HEK293 (cell line): Measurements from ENCODE around the gene SFXN4.

Experiments used
- CTCF ChIA-PET: fragments of 350-600 bp; formaldehyde crosslinking; extraction: SDS; loops from one replicate; lab custom pipeline; 2021; ENCODE audit warnings: antibody characterized with exemption; lab: Yijun Ruan, JAX
- POLR2A ChIA-PET: fragments of 300-600 bp; formaldehyde crosslinking; extraction: SDS; loops from one replicate; lab custom pipeline; 2020; ENCODE audit warnings: antibody characterized with exemption, inconsistent platforms; lab: Yijun Ruan, JAX
- H3K27ac ChIP-seq: fragments of 200-500 bp; sonication (Bioruptor generic); 2 replicates; pipeline ENCODE4 v1.5.1; 2014; ENCODE audit warnings: low read depth, low read length, control low read depth, inconsistent platforms; ENCODE audit errors: extremely low read depth
- H3K36me3 ChIP-seq, 2 experiments: fragments of 200-500 bp in 1 of 2; sonication (Bioruptor generic) in 1 of 2; 1 replicate in 1 of 2; 2 replicates in 1 of 2; pipeline ENCODE4 v1.5.1; 2014 to 2017; ENCODE audit warnings: inconsistent platforms in 2 of 2, low read length in 2 of 2; ENCODE audit not compliant: control insufficient read depth in 2 of 2, insufficient read depth in 1 of 2
- H3K4me1 ChIP-seq: fragments of 200-500 bp; sonication (Bioruptor generic); 2 replicates; pipeline ENCODE4 v1.5.1; 2014; ENCODE audit warnings: mild to moderate bottlenecking, low read length, inconsistent platforms; ENCODE audit not compliant: control insufficient read depth, insufficient read depth
- H3K4me3 ChIP-seq: 2 replicates; pipeline ENCODE4 v1.5.1; 2011; ENCODE audit warnings: low read depth, mild to moderate bottlenecking, control low read depth, low read length, moderate library complexity
- H3K9me3 ChIP-seq: fragments of 200-500 bp; sonication (Bioruptor generic); 2 replicates; pipeline ENCODE4 v1.5.1; 2014; ENCODE audit warnings: low read depth, low read length, inconsistent platforms; ENCODE audit not compliant: control insufficient read depth, insufficient read depth
- KLF9 ChIP-seq: fragments of 450-650 bp; formaldehyde crosslinking; IDR thresholded peaks from 2 replicates; pipeline ENCODE4 v1.5.1; 2016; ENCODE audit warnings: missing biosample characterization, missing genetic modification characterization, low read depth
- OSR2 ChIP-seq: fragments of 450-650 bp; formaldehyde crosslinking; IDR thresholded peaks from 2 replicates; pipeline ENCODE4 v1.5.1; 2016; ENCODE audit warnings: missing biosample characterization, missing genetic modification characterization
- SP7 ChIP-seq: fragments of 450-650 bp; formaldehyde crosslinking; IDR thresholded peaks from 2 replicates; pipeline ENCODE4 v1.5.1; 2016; ENCODE audit warnings: missing biosample characterization, missing genetic modification characterization
- ZBTB1 ChIP-seq: fragments of 450-650 bp; formaldehyde crosslinking; IDR thresholded peaks from 2 replicates; pipeline ENCODE4 v1.5.1; 2016; ENCODE audit warnings: missing biosample characterization, missing genetic modification characterization
- ZBTB17 ChIP-seq: fragments of 450-650 bp; formaldehyde crosslinking; IDR thresholded peaks from 2 replicates; pipeline ENCODE4 v1.5.1; 2016; ENCODE audit warnings: missing biosample characterization, missing genetic modification characterization
- ZBTB8A ChIP-seq: fragments of 450-650 bp; formaldehyde crosslinking; IDR thresholded peaks from 2 replicates; pipeline ENCODE4 v1.5.1; 2016; ENCODE audit warnings: missing biosample characterization, missing genetic modification characterization
- ZFP37 ChIP-seq: fragments of 450-650 bp; formaldehyde crosslinking; IDR thresholded peaks from 2 replicates; pipeline ENCODE4 v1.5.1; 2016; ENCODE audit warnings: missing biosample characterization, missing genetic modification characterization
- ZFP69B ChIP-seq: fragments of 450-650 bp; formaldehyde crosslinking; IDR thresholded peaks from 2 replicates; pipeline ENCODE4 v1.5.1; 2016; ENCODE audit warnings: missing biosample characterization, missing genetic modification characterization
- ZIC2 ChIP-seq: fragments of 450-650 bp; formaldehyde crosslinking; IDR thresholded peaks from 2 replicates; pipeline ENCODE4 v1.5.1; 2016; ENCODE audit warnings: missing biosample characterization, missing genetic modification characterization
- ZNF112 ChIP-seq: fragments of 450-650 bp; formaldehyde crosslinking; IDR thresholded peaks from 2 replicates; pipeline ENCODE4 v1.5.0; 2017; ENCODE audit warnings: missing biosample characterization, missing genetic modification characterization
- ZNF121 ChIP-seq: fragments of 450-650 bp; formaldehyde crosslinking; IDR thresholded peaks from 2 replicates; pipeline ENCODE4 v1.5.1; 2016; ENCODE audit warnings: missing biosample characterization, missing genetic modification characterization
- ZNF24 ChIP-seq: fragments of 450-650 bp; formaldehyde crosslinking; IDR thresholded peaks from 2 replicates; pipeline ENCODE4 v1.5.1; 2016; ENCODE audit warnings: missing biosample characterization, missing genetic modification characterization
- ZNF292 ChIP-seq: fragments of 450-650 bp; formaldehyde crosslinking; IDR thresholded peaks from 2 replicates; pipeline ENCODE4 v1.5.1; 2016; ENCODE audit warnings: low read depth, missing biosample characterization, missing genetic modification characterization, borderline replicate concordance
- ZNF335 ChIP-seq: fragments of 450-650 bp; formaldehyde crosslinking; conservative IDR thresholded peaks from 2 replicates; pipeline ENCODE4 v1.5.1; 2016; ENCODE audit warnings: missing biosample characterization, missing genetic modification characterization
- ZNF366 ChIP-seq: fragments of 450-650 bp; formaldehyde crosslinking; conservative IDR thresholded peaks from 2 replicates; pipeline ENCODE4 v1.5.1; 2016; ENCODE audit warnings: missing biosample characterization, missing genetic modification characterization
- ZNF37A ChIP-seq: fragments of 450-650 bp; IDR thresholded peaks from 2 replicates; pipeline ENCODE4 v1.5.1; 2018; ENCODE audit warnings: missing biosample characterization, missing genetic modification characterization
- ZNF391 ChIP-seq: fragments of 450-650 bp; formaldehyde crosslinking; IDR thresholded peaks from 2 replicates; pipeline ENCODE4 v1.5.1; 2016; ENCODE audit warnings: low read depth, missing biosample characterization, missing genetic modification characterization, borderline replicate concordance
- ZNF521 ChIP-seq: fragments of 450-650 bp; formaldehyde crosslinking; IDR thresholded peaks from 2 replicates; pipeline ENCODE4 v1.5.1; 2017; ENCODE audit warnings: missing biosample characterization, mild to moderate bottlenecking, missing genetic modification characterization
- ZNF560 ChIP-seq: fragments of 450-650 bp; formaldehyde crosslinking; IDR thresholded peaks from 2 replicates; pipeline ENCODE4 v1.5.1; 2017; ENCODE audit warnings: missing biosample characterization, missing genetic modification characterization, borderline replicate concordance
- ZNF561 ChIP-seq: fragments of 450-650 bp; IDR thresholded peaks from 2 replicates; pipeline ENCODE4 v1.5.1; 2018; ENCODE audit warnings: missing biosample characterization, missing genetic modification characterization, borderline replicate concordance
- ZNF596 ChIP-seq: fragments of 450-650 bp; IDR thresholded peaks from 2 replicates; pipeline ENCODE4 v1.5.0; 2018; ENCODE audit warnings: missing biosample characterization, mild to moderate bottlenecking, missing genetic modification characterization, moderate library complexity
- ZNF600 ChIP-seq: fragments of 450-650 bp; formaldehyde crosslinking; IDR thresholded peaks from 2 replicates; pipeline ENCODE4 v1.5.1; 2016; ENCODE audit warnings: missing biosample characterization, missing genetic modification characterization
- ZNF626 ChIP-seq: fragments of 450-650 bp; sonication (Bioruptor Pico); formaldehyde crosslinking; IDR thresholded peaks from 2 replicates; pipeline ENCODE4 v1.5.1; 2018; ENCODE audit warnings: missing biosample characterization, missing genetic modification characterization, inconsistent platforms
- ZNF707 ChIP-seq: fragments of 450-650 bp; formaldehyde crosslinking; IDR thresholded peaks from 2 replicates; pipeline ENCODE4 v1.5.1; 2016; ENCODE audit warnings: missing biosample characterization, missing genetic modification characterization
- ZNF768 ChIP-seq: fragments of 450-650 bp; formaldehyde crosslinking; IDR thresholded peaks from 2 replicates; pipeline ENCODE4 v1.5.1; 2018; ENCODE audit warnings: missing biosample characterization, mild to moderate bottlenecking, missing genetic modification characterization
- ZXDB ChIP-seq: fragments of 450-650 bp; formaldehyde crosslinking; IDR thresholded peaks from 2 replicates; pipeline ENCODE4 v1.5.1; 2016; ENCODE audit warnings: missing biosample characterization, missing genetic modification characterization
- TF ChIP-seq, protein P1 (sequence below): fragments of 450-650 bp; formaldehyde crosslinking; IDR thresholded peaks from 2 replicates; pipeline ENCODE4 v1.5.1; 2016; ENCODE audit warnings: missing biosample characterization, missing genetic modification characterization
- TF ChIP-seq, protein P2 (sequence below): fragments of 450-650 bp; formaldehyde crosslinking; IDR thresholded peaks from 2 replicates; pipeline ENCODE4 v1.5.1; 2017; ENCODE audit warnings: missing biosample characterization, missing genetic modification characterization
- TF ChIP-seq, protein P3 (sequence below): fragments of 450-650 bp; formaldehyde crosslinking; IDR thresholded peaks from 2 replicates; pipeline ENCODE4 v1.5.1; 2017; ENCODE audit warnings: missing biosample characterization, missing genetic modification characterization

Gene SFXN4

DNA sequence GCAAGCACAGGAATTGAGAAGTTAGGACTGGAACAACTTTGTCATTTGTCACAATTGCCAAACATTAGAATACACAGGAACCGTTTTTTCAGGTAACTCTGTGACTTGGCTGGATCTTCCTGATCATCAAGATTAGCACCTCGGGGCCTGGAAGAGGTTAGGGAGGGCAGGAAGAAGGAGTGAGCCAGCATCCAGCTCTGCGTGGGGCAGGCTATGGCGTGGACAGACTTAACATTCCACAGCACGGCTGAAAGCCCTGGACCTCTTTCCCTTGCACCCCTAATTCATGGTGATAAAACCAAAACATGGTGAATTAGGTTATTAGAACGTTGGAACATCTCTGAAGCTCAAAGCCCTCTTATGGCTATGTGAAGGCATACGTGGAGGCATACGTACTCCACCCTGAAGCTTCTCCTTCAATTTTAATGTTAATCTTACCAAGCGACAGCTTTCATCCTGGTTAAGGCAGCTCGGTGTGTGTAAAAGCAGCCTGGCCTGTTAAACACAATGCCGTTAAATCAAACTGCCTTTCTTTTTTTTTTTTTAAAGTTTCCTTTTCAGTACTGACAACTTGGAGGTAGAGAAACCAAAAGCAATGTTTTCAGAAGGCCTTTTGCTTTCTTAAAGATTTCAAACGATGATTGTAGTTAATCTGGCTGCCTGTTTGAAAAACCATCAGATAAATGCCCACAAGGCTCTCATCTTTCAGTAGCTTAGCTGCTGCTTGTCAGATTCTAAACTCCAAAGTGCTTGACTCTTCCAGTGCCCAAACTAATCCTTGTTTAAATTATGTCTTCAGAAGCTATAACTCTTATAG is 46.3 kb upstream of the SFXN4 start (continued):
- TF ChIP-seq ZXDB (0 out of 2 replicates have a peak, but pooled peaks have one; percentile 12), ZBTB17 (tag by site-specific recombination) (peak; percentile 22), ZNF112 (tag by site-specific recombination) (no peak), ZBTB1 (tag by site-specific recombination) (no peak), ZNF335 (peak; percentile 97), ZNF292 (no peak), ZNF521 (tag by site-specific recombination) (no peak), ZNF600 (tag by site-specific recombination) (peak; percentile 78), ZIC2 (tag by site-specific recombination) (no peak), ZNF768 (tag by site-specific recombination) (no peak), ZNF626 (tag by site-specific recombination) (no peak), ZFP37 (no peak), OSR2 (tag by site-specific recombination) (peak; percentile 91), ZNF596 (tag by site-specific recombination) (no peak), ZNF561 (no peak), SP7 (tag by site-specific recombination) (0 out of 2 replicates have a peak, but pooled peaks have one; percentile 42), ZNF707 (tag by site-specific recombination) (no peak), ZNF37A (tag by site-specific recombination) (no peak), ZFP69B (tag by site-specific recombination) (no peak)
- TF ChIP-seq, protein P1, sequence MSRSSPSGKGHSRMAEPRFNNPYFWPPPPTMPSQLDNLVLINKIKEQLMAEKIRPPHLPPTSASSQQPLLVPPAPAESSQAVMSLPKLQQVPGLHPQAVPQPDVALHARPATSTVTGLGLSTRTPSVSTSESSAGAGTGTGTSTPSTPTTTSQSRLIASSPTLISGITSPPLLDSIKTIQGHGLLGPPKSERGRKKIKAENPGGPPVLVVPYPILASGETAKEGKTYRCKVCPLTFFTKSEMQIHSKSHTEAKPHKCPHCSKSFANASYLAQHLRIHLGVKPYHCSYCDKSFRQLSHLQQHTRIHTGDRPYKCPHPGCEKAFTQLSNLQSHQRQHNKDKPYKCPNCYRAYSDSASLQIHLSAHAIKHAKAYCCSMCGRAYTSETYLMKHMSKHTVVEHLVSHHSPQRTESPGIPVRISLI (tag by site-specific recombination) = 0 out of 2 replicates have a peak, but pooled peaks have one; percentile 0
- TF ChIP-seq, protein P2, sequence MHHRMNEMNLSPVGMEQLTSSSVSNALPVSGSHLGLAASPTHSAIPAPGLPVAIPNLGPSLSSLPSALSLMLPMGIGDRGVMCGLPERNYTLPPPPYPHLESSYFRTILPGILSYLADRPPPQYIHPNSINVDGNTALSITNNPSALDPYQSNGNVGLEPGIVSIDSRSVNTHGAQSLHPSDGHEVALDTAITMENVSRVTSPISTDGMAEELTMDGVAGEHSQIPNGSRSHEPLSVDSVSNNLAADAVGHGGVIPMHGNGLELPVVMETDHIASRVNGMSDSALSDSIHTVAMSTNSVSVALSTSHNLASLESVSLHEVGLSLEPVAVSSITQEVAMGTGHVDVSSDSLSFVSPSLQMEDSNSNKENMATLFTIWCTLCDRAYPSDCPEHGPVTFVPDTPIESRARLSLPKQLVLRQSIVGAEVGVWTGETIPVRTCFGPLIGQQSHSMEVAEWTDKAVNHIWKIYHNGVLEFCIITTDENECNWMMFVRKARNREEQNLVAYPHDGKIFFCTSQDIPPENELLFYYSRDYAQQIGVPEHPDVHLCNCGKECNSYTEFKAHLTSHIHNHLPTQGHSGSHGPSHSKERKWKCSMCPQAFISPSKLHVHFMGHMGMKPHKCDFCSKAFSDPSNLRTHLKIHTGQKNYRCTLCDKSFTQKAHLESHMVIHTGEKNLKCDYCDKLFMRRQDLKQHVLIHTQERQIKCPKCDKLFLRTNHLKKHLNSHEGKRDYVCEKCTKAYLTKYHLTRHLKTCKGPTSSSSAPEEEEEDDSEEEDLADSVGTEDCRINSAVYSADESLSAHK (tag by site-specific recombination) = no peak
- TF ChIP-seq, protein P3, sequence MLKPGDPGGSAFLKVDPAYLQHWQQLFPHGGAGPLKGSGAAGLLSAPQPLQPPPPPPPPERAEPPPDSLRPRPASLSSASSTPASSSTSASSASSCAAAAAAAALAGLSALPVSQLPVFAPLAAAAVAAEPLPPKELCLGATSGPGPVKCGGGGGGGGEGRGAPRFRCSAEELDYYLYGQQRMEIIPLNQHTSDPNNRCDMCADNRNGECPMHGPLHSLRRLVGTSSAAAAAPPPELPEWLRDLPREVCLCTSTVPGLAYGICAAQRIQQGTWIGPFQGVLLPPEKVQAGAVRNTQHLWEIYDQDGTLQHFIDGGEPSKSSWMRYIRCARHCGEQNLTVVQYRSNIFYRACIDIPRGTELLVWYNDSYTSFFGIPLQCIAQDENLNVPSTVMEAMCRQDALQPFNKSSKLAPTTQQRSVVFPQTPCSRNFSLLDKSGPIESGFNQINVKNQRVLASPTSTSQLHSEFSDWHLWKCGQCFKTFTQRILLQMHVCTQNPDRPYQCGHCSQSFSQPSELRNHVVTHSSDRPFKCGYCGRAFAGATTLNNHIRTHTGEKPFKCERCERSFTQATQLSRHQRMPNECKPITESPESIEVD (tag by site-specific recombination) = peak; percentile 77

DNA sequence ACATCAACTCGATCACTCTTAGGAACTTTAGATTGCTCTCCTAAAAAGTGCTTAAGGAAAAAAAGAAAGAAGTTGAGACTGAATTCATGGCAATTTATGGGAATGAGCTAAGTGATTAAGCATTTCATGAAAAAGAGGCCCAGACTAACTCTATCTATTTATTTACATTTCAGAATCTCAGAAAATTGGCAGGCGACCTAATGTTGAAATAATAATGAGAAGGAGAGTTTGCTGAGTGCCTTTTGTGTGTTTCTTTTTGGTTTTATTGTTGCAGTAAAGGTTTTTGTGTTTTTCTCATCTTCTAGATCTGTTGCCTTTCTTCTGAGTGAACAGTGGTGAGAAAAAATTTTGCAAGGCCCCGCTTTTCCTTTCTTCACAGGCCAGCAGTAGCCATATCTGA is 45.7 kb upstream of the SFXN4 start:
- H3K9me3 ChIP-seq = no peaks in the 10 kb centered on the region
- H3K27ac ChIP-seq = peak overlapping the region; percentile 67
- POLR2A ChIA-PET = no interaction called here
- CTCF ChIA-PET = interaction anchor here (0.6 to 3.0 kb wide), 9 partner anchors 8 to 1768 kb away, joined by 3 to 14 read pairs (median 4); no protein-coding TSS in a partner anchor
- H3K4me1 ChIP-seq = peaks cover 38% of the 10 kb centered on the region
- no peak overlapping the region for H3K4me3 ChIP-seq
- no peaks in the 10 kb centered on the region for H3K36me3 ChIP-seq
- TF ChIP-seq, protein P3 (tag by site-specific recombination) = peak; percentile 100
- TF ChIP-seq ZNF121 (tag by site-specific recombination) (no peak), ZBTB8A (tag by site-specific recombination) (no peak), ZNF391 (tag by site-specific recombination) (no peak), ZNF24 (tag by site-specific recombination) (peak; percentile 55; the same call in 1 of the 2 replicates), ZNF366 (tag by site-specific recombination) (peak; percentile 40; the same call in 1 of the 2 replicates), ZNF560 (no peak), KLF9 (tag by site-specific recombination) (no peak)
- TF ChIP-seq, protein P2 (tag by site-specific recombination) = peak; percentile 84
